GM23248 (cell line): ENCODE measurements around the gene RIC8A.

ENCODE experiments used
- EZH2 ChIP-seq: fragments of 200-600 bp; sonication (generic); IDR thresholded peaks from 2 replicates; pipeline ENCODE4 v1.6.1; 2018; ENCODE audit warnings: antibody characterized with exemption, mild to moderate bottlenecking; ENCODE audit not compliant: insufficient read depth, poor library complexity, severe bottlenecking
- EZH2phosphoT487 ChIP-seq: fragments of 200-600 bp; sonication (generic); IDR thresholded peaks from 2 replicates; pipeline ENCODE4 v1.6.1; 2018; ENCODE audit warnings: antibody characterized with exemption, moderate library complexity, mild to moderate bottlenecking, low read depth; ENCODE audit not compliant: insufficient read depth

DNA sequence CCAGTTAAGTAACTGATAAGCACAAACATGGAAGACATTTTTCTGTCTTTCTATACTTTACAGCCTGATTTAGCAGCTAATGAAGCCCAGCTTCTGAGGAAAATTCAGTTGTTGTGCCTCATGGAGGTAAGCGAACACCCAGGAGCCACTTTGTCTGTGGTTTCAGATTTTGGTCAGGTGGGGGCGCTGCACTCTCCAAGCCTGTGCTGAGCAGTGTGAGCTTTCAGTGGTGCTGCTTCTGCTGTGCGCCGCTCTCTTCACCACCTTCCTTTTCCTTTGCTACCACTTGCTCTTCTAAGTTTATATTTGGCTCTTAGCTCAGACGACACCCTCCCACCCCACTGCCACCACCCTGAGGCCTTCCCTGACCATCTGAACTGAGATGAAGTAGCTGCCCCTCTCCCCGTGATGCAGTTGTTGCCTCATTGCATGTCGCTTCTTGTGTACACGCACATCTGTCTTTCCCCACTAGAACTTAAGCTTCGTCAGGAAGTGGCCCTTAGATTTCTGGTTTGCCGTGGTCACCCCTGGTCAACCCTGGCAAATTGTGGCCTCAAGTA is 43.3 kb downstream of the RIC8A start:
- TF ChIP-seq EZH2 (no peak), EZH2phosphoT487 (no peak)
